OCI-M1 (cell line): ENCODE results near the gene PHTF2.

ENCODE experiments used
- DNase-seq: peaks from one replicate; lab custom pipeline; 2025; lab: John Stamatoyannopoulos, UW

PHTF2 gene

DNA sequence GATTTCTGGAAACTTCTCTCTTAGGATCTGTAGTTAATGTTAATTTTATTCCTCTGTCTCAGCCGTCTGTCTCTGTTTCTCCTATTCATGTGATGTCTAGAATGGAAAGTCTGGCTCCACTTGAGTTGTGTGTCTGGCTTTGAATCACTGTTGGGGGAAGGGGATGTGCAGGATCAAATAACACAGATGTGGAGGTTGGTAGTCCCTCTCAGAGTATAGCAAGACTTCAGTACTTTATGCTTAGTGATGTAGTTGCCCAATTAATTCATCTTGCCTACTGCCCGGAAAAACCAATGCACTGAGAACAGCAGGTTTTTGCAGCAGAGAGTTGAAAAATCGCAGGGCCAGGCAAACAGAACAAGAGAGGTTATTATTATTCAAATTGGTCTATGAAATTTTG lies 79.2 kb downstream of the PHTF2 start:
- no peak for DNase-seq

DNA sequence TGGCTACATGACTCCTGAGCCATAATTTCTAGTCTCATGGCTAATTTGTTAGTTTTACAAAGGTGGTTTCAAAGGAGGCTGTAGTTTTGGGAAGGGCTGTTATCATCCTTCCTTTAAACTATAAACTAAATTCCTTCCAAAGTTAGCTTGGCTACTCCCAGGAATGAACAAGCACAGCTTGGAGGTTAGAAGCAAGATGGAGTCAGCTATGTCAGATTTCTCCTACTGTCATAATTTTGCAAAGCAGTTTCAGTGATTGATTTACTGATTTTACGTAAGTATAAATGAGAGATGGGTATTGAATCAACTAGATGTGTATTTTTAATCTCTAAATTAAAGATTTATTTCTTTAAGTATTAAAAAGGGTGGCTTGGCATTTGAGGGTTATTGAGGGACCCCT lies 79.9 kb downstream of the PHTF2 start:
- no peak for DNase-seq

DNA sequence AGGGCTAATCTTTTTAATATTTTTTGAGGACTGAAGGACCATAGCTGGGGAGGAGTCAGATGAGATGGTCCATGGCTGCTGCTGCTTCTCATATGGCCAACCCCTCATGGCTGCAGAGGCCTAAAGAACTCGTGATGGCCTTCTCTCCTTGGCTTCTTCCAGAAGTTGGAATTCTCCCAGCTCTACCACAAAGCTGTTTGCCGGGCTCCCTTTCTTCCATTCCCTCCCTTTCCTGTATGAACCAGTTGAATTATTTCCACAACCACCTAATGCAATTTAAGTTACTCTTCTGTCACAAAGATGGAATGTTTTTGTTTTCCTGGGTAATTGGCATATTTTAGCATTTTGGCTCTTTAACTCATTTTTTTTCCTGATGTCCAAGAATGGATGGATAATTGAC lies 80.7 kb downstream of the PHTF2 start:
- no peak for DNase-seq

DNA sequence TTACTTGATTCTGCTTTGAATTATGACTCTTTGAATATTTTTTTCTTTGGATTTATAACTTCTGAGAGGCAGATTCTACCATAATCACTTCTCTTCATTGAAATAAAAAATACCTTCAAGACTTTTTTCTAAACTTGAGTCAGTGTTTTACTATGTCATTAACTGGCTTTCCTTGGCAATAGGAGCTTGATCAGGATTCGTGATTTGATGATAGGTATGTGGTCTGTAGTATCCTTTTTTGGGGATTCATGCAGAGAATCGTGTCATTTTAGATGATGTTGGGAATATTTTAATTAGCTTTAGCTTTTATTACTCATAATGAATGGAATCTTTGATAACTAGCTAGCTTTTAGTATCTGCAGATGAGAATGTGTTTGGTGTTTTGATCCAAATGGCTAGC lies 83.3 kb downstream of the PHTF2 start:
- no peak for DNase-seq

GRCh38 chr7:77885155-77885554 lies 86.6 kb downstream of the PHTF2 start:
- DNase-seq, result no peak

- peak; percentile 42 for DNase-seq
Measured at GRCh38 chr7:77887567-77887966, 89.0 kb downstream of the PHTF2 start.

DNA sequence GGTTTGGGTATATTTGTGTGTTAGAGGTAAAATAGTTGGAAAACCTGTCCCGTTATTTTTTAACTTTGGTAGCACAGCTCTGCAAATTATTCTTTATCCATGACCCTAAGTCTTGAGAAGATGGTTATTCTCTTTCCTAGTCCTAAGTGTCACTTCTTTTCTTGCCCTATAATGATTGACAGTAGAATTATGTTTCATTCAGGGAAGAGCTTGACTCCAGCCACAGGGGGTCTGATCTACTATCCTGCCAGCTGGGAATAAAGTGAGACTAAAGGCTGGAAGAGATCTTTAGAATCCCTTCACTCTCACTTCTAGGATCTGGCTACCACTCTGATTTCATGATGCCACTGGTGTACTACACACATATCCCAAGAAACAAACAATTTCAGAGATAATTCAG lies 90.4 kb downstream of the PHTF2 start:
- no peak for DNase-seq

DNA sequence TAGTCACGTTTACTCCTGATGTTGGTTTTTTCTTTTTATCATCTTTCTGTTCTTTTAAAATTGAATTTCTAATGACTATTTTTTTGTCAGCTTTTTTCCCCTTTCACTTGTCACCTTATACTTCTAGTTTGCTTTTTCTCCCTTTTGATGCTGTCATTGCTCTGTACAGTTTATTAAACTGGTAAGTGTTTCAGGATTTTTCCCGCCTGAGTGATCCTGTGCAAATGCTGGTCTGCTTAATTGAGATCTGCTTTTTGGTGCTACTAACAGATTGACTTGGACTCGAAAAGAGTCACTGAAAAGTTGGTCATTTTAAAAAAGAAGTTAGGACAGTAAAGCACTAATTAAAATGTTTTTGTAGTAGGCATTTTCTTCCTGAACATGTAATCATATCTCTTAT lies 95.2 kb downstream of the PHTF2 start:
- DNase-seq, result no peak

GRCh38 chr7:77894574-77895091 lies 96.1 kb downstream of the PHTF2 start:
- DNase-seq, result peak; percentile 62

- no peak for DNase-seq
Measured at GRCh38 chr7:77895905-77896304, 97.3 kb downstream of the PHTF2 start.

DNA sequence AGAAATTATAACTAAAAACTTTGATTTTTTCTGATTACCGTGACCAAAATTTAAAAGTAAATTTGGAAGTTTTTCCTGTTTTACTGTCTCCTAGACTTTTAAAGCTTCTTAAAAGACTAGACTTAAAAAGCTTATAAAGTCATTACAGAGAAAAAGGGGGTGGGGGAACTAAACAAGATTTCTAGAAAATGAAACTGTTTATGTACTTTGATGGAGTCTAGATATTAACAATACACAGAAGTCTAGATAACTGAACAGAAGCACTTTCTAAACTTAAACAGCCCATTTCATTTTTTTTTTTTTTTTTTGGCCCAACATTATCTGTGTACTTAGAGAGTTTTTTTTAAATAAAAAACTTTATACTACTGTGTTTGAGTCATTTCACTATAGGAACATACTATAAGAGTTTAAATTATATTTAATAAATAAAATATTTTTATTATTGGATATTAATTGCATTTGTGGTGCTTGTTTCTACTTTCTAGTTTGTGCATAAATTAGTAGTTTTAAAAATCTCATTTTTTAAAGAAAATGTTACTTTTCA lies 98.5 kb downstream of the PHTF2 start:
- DNase-seq, result peak; percentile 72

DNA sequence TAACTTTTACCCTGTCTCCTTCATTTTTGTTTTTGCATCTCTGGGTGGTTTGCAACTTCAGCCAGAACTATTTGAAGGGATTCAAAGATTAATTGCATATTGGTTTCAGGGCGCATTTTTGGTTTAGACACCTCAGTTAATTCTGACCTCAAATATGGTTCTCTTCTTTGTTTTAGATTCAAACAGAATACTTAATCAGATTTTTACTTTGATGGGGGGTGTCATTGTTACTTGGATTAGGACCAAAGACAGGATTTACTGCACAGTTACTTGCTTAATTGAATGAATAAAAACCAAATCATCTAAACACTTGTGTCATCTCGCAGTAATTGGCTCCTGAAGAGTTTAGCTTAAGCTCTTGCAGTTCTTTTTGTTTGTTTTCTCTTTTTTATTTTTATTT lies 100.9 kb downstream of the PHTF2 start:
- DNase-seq, result no peak

GRCh38 chr7:77903597-77903996 lies 105.0 kb downstream of the PHTF2 start:
- peak; percentile 74 for DNase-seq

DNA sequence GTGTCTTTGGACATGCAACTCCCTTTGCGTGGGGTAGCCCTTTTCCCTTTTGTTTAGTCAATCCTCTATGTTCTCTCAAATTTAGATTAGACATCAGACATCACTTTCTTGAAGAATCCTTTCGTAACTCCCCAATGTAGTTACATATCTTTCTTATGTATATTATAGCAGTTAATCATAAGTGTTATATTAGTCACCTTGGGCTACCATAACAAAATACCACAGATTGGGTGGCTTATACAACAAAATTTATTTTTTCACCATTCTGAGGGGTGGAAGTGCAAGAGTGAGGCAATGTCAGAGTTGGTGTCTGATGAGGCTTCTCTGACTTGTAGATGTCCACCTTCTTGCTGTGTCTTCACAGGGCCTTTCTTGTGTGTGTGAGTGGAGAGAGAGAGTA lies 105.7 kb downstream of the PHTF2 start:
- DNase-seq, result no peak

DNA sequence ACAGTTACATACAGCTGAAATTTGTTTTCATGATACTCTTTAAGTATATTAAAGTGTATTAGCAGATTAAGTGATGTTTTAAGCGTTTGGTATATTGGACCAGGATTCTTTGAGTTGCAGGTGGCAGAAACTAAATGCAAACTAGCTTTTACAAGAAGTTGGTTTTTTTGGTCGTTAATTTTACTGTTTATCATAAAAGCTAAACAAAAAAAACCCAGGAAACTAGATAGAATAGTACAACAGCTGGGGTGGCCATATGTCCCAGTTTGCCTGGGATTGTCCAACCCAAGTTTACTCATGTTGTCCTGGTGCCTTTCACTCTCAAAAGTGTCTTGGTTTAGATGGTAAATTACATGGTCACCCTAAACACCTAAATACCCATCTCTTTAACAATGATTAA lies 108.7 kb downstream of the PHTF2 start:
- no peak for DNase-seq

GRCh38 chr7:77908664-77909063 lies 110.1 kb downstream of the PHTF2 start:
- no peak for DNase-seq

DNA sequence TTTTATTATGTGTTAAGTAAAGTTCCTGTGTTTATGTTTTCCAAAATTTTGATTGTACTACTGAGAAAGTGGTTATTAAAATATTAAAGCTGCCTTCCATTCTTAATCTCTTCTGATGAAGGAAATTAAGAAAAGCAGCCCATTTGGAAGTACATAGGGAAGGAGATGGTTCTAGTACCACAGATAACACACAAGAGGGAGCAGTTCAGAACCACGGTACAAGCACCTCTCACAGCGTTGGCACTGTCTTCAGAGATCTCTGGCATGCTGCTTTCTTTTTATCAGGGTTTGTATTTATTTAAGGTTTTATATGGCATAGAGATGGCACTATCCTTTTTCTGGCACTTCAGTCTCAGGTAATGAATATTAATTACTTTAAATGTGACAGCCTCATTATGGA lies 111.6 kb downstream of the PHTF2 start:
- no peak for DNase-seq

DNA sequence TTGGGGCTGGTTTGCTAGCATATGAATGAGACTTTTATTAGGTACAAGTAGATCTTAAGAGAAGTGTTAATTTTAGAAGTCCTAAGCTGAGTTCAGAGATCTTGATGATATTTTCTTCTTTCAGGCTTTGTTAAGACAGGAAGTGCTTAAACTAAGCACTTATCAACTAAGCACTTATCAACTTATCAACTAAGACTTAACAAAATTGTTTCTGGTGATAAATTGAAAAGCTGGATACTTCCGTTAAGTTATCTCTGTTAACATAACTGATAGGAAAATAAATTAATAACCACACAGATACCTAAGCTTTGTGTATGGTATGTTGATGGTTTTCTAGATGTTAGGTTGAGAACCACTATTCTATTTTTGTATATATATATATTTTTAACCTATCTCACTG lies 113.7 kb downstream of the PHTF2 start:
- peak; percentile 56 for DNase-seq

GRCh38 chr7:77913977-77914607 lies 115.5 kb downstream of the PHTF2 start:
- peak; percentile 99 for DNase-seq

GRCh38 chr7:77917500-77918262 lies 119.1 kb downstream of the PHTF2 start:
- no peak for DNase-seq

DNA sequence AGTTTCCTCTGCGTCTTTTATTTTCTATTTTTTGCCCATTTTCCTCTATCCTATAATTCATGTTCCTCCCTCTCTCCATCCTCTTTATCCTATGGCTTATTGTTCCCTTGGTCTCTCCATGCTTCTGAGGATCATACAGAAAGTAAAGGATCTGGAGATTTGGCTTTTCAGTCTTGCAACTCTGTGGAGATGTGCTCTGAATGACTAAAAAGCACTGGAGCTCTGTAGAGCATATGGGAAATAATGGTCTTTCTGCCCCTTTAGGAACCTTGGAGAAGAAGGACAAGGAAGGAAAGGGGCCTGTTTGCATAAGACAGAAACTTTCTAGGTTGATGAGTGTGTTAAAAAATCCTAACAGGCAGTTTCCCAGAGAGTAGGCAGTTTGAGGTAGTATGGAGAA lies 120.1 kb downstream of the PHTF2 start:
- no peak for DNase-seq

DNA sequence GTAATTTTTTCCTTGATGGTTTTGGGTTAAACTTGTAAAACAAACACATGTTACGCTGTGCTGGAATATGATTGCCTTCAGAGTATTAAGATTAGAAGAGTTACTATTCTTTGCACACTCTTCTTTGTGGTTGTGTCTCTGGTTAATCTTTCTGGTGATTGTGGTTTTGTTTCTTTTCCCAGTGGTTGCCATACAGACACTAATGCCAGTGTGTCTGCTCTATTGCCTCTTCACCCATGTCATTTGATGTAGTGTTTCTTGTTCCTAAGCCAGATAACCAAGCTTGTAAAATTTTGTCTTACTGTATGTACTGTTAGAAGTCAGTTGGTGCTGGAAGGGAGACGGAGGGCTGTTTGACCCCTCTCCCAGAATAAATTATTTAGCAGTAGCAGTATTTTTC lies 124.8 kb downstream of the PHTF2 start:
- DNase-seq, result peak; percentile 87

- DNase-seq, result peak; percentile 44
Measured at GRCh38 chr7:77930496-77930895, 131.9 kb downstream of the PHTF2 start.
